Measurements from ENCODE around the gene ODAD4. TPM values are rescaled to one million over a fixed set of nuclear protein-coding genes. Genes with fewer than 3 reads are reported as not detected.

Gene ODAD4
- polyA plus RNA-seq, 1 experiment = 0.56 TPM

DNA sequence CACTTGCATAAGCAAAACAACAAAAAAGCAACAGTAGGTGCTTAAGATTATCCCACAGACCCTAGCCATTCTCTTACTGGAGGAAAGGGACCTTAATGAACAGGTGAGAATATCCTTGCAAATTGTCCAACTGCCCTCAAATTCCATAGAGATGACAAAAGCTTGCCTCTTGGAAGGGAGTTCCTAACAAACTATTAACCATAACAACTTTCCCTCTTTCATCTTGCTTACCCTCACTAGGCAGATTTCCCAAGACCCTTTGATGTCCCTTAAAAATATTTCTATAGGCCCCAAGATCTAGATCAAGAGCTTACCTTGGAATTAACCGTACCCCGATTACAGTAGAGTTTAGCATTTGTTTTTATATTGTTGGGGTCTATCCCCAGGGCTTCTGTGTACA, 58.0 kb downstream of the ODAD4 start:
- Histone ChIP-seq H3K9me3 (ENCODE audit: control insufficient read depth, insufficient read depth, low read length) (no peaks in the 10 kb centered on the region), H3K27me3 (ENCODE audit: control insufficient read depth, insufficient read depth, low read length) (no peaks in the 10 kb centered on the region), H3K4me3 (ENCODE audit: low read depth, low read length) (no peak overlapping the region), H3K27ac (ENCODE audit: low read depth, low read length) (no peak overlapping the region)
- ChIA-PET CTCF (no interaction called here), POLR2A (no interaction called here)
- TF ChIP-seq, protein P1, sequence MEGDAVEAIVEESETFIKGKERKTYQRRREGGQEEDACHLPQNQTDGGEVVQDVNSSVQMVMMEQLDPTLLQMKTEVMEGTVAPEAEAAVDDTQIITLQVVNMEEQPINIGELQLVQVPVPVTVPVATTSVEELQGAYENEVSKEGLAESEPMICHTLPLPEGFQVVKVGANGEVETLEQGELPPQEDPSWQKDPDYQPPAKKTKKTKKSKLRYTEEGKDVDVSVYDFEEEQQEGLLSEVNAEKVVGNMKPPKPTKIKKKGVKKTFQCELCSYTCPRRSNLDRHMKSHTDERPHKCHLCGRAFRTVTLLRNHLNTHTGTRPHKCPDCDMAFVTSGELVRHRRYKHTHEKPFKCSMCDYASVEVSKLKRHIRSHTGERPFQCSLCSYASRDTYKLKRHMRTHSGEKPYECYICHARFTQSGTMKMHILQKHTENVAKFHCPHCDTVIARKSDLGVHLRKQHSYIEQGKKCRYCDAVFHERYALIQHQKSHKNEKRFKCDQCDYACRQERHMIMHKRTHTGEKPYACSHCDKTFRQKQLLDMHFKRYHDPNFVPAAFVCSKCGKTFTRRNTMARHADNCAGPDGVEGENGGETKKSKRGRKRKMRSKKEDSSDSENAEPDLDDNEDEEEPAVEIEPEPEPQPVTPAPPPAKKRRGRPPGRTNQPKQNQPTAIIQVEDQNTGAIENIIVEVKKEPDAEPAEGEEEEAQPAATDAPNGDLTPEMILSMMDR (IDR thresholded peaks at IDR 0.05; ENCODE audit: low read depth, low read length) = no peak
- DNase-seq (ENCODE audit: low read depth, low spot score) = no peak

DNA sequence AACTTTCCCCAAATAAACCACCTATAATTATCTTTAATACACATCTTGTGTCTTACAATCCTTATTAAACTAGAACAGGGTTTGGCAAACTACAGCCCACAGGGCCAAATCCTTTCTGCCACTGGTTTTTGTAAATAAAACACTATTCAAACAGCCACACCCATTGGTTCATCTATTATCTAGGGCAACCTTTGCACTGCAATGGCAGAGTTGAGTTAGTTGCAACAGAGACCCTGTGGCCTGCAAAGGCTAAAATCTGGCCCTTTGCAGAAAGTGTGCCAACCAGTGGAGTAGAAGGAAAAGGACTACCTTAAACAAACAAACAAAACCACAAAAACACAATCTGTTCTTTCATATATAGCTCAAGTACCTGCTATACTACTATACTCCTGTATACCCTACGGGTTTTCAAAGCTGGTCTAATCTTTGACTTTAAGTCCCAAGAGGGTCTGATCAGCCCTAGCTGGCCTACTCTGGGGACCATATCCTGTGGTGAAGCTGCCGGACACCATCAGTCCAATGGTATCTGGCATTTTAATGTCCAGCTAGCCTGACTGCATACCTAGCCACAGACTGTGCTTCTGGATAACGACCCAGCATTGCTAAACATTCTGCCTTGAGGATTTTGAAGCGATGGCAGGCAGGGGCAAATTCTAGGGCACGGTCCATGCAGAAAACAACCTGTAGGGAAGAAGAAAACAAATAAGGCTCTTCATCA, 59.4 kb downstream of the ODAD4 start:
- CTCF ChIA-PET = interaction anchor here (1.5 kb wide), 1 partner anchor 30 kb away, joined by 7 read pairs; the partner anchor contains the start of gene NKIRAS2
- TF ChIP-seq, protein P1 (IDR thresholded peaks at IDR 0.05; ENCODE audit: low read depth, low read length) = no peak
- H3K27me3 ChIP-seq (ENCODE audit: control insufficient read depth, insufficient read depth, low read length) = no peaks in the 10 kb centered on the region
- POLR2A ChIA-PET = no interaction called here
- no peak overlapping the region for H3K4me3 ChIP-seq (ENCODE audit: low read depth, low read length)
- no peak for DNase-seq (ENCODE audit: low read depth, low spot score)
- no peaks in the 10 kb centered on the region for H3K9me3 ChIP-seq (ENCODE audit: control insufficient read depth, insufficient read depth, low read length)
- no peak overlapping the region for H3K27ac ChIP-seq (ENCODE audit: low read depth, low read length)

DNA sequence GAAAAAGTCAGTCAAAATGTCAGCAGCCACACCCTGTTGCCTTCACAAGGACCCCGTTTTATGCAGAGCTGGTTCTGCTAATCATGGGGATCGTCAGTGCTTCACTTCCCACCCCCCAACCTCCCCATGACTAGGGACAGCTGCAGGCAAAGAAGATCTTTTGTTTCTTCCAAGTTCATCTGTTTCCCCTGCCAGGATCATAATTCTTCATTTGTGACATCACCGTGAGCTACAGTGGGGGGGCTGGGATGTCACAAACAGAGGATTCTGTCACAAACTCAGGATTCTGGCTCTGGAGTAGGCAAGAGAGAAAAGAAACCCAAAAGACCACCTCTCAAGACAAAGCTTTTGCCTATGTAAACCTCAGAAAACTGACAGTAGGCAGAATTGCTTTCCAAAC, 62.2 kb downstream of the ODAD4 start:
- no peaks in the 10 kb centered on the region for H3K27me3 ChIP-seq (ENCODE audit: control insufficient read depth, insufficient read depth, low read length)
- H3K27ac ChIP-seq (ENCODE audit: low read depth, low read length) = no peak overlapping the region
- ChIA-PET POLR2A (no interaction called here), CTCF (interaction anchor here (0.6 to 0.7 kb wide), 2 partner anchors 29 to 159 kb away, joined by 3 to 4 read pairs; no protein-coding TSS in a partner anchor)
- no peak for DNase-seq (ENCODE audit: low read depth, low spot score)
- H3K9me3 ChIP-seq (ENCODE audit: control insufficient read depth, insufficient read depth, low read length) = no peaks in the 10 kb centered on the region
- TF ChIP-seq, protein P1 (IDR thresholded peaks at IDR 0.05; ENCODE audit: low read depth, low read length) = no peak
- no peak overlapping the region for H3K4me3 ChIP-seq (ENCODE audit: low read depth, low read length)

DNA sequence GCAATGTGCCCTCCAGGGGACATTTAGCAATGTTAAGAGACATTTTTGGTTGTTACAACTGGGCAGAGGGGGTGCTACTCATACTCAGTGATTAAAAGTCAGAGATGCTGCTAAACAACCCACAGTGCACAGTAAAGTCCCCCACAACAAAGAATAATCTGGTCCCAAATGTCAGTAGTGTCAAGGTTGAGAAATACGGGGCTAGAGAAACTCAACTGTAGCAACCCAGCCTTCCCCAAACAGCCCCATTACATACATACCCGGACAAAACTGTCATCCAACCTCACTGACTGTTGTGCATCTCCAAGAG, 66.4 kb downstream of the ODAD4 start:
- TF ChIP-seq, protein P1 (IDR thresholded peaks at IDR 0.05; ENCODE audit: low read depth, low read length) = no peak
- no peak overlapping the region for H3K4me3 ChIP-seq (ENCODE audit: low read depth, low read length)
- no peaks in the 10 kb centered on the region for H3K27me3 ChIP-seq (ENCODE audit: control insufficient read depth, insufficient read depth, low read length)
- no peaks in the 10 kb centered on the region for H3K9me3 ChIP-seq (ENCODE audit: control insufficient read depth, insufficient read depth, low read length)
- H3K27ac ChIP-seq (ENCODE audit: low read depth, low read length) = no peak overlapping the region
- no peak for DNase-seq (ENCODE audit: low read depth, low spot score)
- ChIA-PET CTCF (no interaction called here), POLR2A (interaction anchor here (1.0 kb wide), 1 partner anchor 9 kb away, joined by 4 read pairs; no protein-coding TSS in a partner anchor)

DNA sequence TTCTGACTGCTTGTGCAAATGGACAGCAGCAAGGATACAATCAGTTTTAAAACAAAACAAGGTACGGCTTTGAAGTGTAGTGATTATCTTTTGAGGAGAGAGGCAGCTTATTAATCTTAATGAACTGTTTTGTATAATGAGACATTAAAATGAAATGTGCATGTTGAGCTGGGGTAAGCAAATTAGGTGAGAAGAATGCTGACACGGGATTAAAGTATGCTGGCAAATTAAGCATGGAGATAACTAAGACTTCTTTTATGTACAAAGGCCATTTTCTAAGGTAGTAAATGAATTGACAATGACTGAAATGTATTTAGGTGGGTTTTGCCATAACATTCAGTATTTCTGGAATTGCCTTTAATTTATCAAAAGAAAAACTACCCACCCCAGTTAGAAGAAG, 68.1 kb downstream of the ODAD4 start:
- CTCF ChIA-PET = no interaction called here

More for the DNA sequence above, 68.1 kb downstream of the ODAD4 start:
- Histone ChIP-seq H3K9me3 (ENCODE audit: control insufficient read depth, insufficient read depth, low read length) (no peaks in the 10 kb centered on the region), H3K27ac (ENCODE audit: low read depth, low read length) (no peak overlapping the region), H3K4me3 (ENCODE audit: low read depth, low read length) (no peak overlapping the region), H3K27me3 (ENCODE audit: control insufficient read depth, insufficient read depth, low read length) (no peaks in the 10 kb centered on the region)
- TF ChIP-seq, protein P1 (IDR thresholded peaks at IDR 0.05; ENCODE audit: low read depth, low read length) = no peak
- no peak for DNase-seq (ENCODE audit: low read depth, low spot score)
- POLR2A ChIA-PET = no interaction called here

All from AG04450 (cell line).